Ishikawa (cell line): Measurements from ENCODE around the gene FIBCD1.

ENCODE experiments used
- EGR1 ChIP-seq: IDR thresholded peaks from 2 replicates; pipeline ENCODE4 v1.6.1; 2012
- EP300 ChIP-seq: IDR thresholded peaks from 2 replicates; pipeline ENCODE4 v1.6.1; 2012; ENCODE audit warnings: borderline replicate concordance
- MAX ChIP-seq: IDR thresholded peaks from 2 replicates; pipeline ENCODE4 v1.6.1; 2012
- RAD21 ChIP-seq: IDR thresholded peaks from 2 replicates; pipeline ENCODE4 v1.6.1; 2012; ENCODE audit warnings: low read depth
- TAF1 ChIP-seq: IDR thresholded peaks from 2 replicates; pipeline ENCODE4 v1.6.1; 2012; ENCODE audit warnings: low read depth, mild to moderate bottlenecking
- TCF12 ChIP-seq: IDR thresholded peaks from 2 replicates; pipeline ENCODE4 v1.6.1; 2012; ENCODE audit warnings: low read depth
- TEAD4 ChIP-seq: IDR thresholded peaks from 2 replicates; pipeline ENCODE4 v1.6.1; 2012
- TF ChIP-seq, protein P1 (sequence below): IDR thresholded peaks from 2 replicates; pipeline ENCODE4 v1.6.1; 2012; ENCODE audit warnings: low read depth, mild to moderate bottlenecking

DNA sequence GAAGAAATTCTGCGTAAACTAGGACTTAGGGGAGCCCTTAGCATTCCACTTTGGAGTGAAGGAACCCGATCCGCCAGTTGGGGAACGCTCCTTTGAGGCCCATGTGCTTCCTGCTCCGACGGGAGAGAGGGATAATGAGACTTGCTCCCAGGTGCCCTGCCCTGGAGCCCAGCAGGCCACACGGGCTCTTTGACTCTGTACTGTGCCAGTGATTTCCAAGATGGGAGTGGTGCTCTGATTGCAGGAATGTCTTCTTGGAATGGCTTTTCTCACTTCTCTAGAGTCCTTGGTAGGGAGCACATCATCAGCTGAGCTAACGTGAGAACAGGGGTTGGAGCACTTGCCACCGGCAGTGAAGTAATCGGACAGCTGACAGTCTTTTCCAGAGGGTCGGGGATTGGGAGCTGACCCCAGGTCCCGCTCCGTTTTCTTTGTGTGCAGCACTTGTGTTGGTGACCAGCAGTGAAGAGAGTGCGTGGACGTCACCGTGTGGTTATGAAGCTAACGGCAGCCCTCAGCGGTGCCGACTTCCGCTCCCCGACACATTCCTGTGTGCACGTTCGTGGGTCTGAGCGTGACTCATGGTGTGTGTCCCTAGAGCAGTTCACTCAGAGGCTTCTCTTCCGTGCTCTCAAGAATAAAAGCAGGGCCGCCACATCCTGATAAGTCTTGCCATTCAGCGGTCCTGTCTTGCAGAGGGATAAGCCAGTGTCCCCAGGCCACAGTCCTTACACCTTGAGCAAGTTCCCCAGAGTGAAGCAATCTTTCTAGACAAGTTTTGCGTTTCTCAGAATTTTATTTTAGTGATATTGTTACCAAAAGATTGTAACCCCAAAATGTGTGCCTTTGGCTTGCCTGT, 78.4 kb downstream of the FIBCD1 start:
- TF ChIP-seq RAD21 (no peak), MAX (no peak), TCF12 (no peak), TEAD4 (no peak), EGR1 (no peak), EP300 (no peak), TAF1 (no peak)
- TF ChIP-seq, protein P1, sequence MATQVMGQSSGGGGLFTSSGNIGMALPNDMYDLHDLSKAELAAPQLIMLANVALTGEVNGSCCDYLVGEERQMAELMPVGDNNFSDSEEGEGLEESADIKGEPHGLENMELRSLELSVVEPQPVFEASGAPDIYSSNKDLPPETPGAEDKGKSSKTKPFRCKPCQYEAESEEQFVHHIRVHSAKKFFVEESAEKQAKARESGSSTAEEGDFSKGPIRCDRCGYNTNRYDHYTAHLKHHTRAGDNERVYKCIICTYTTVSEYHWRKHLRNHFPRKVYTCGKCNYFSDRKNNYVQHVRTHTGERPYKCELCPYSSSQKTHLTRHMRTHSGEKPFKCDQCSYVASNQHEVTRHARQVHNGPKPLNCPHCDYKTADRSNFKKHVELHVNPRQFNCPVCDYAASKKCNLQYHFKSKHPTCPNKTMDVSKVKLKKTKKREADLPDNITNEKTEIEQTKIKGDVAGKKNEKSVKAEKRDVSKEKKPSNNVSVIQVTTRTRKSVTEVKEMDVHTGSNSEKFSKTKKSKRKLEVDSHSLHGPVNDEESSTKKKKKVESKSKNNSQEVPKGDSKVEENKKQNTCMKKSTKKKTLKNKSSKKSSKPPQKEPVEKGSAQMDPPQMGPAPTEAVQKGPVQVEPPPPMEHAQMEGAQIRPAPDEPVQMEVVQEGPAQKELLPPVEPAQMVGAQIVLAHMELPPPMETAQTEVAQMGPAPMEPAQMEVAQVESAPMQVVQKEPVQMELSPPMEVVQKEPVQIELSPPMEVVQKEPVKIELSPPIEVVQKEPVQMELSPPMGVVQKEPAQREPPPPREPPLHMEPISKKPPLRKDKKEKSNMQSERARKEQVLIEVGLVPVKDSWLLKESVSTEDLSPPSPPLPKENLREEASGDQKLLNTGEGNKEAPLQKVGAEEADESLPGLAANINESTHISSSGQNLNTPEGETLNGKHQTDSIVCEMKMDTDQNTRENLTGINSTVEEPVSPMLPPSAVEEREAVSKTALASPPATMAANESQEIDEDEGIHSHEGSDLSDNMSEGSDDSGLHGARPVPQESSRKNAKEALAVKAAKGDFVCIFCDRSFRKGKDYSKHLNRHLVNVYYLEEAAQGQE: no peak
